Activated CD4-positive, alpha-beta T cell treated with anti-CD3 and anti-CD28 coated beads, Interleukin-2, amount 10 ng/mL, durations not matched to agents 24 days and 14 days (primary cell): ENCODE results near the gene ZNF638. TPM values are rescaled to one million over a fixed set of nuclear protein-coding genes. Genes with fewer than 3 reads are reported as not detected.
A peak's percentile ranks its signal among the peaks of the same experiment; 100 is the strongest.
"Not testable (repeated sequence)": the region's sequence is repeated elsewhere in the genome, so short reads cannot be mapped to it uniquely, and the experiment has no call there.

ENCODE experiments used
- DNase-seq: peaks from one replicate; pipeline ENCODE4 v3.0.0; 2022
- H3K27ac Mint-ChIP-seq: one replicate; pipeline ENCODE4 v1.8.0; 2022; ENCODE audit warnings: mild to moderate bottlenecking, mixed read lengths
- H3K27me3 Mint-ChIP-seq: one replicate; pipeline ENCODE4 v1.8.0; 2022; ENCODE audit warnings: mixed read lengths
- H3K36me3 Mint-ChIP-seq: one replicate; pipeline ENCODE4 v1.8.0; 2022; ENCODE audit warnings: low read depth, mild to moderate bottlenecking, mixed read lengths
- H3K4me1 Mint-ChIP-seq: one replicate; pipeline ENCODE4 v1.8.0; 2021; ENCODE audit warnings: mixed read lengths
- H3K4me3 Mint-ChIP-seq: one replicate; pipeline ENCODE4 v1.8.0; 2022; ENCODE audit warnings: mild to moderate bottlenecking, moderate library complexity, mixed read lengths
- H3K9me3 Mint-ChIP-seq: one replicate; pipeline ENCODE4 v1.8.0; 2021; ENCODE audit warnings: mixed read lengths
- intact Hi-C: fragments of 100-400 bp; cut with micrococcal nuclease; formaldehyde crosslinking; loops from one replicate; pipeline ENCODE4 v1.15.1; 2023
- total RNA-seq: library from RNA; stranded (reverse); gene quantifications from 2 replicates; pipeline ENCODE4 v1.2.3, GENCODE V29; 2022

Gene ZNF638
- total RNA-seq, 1 donor from 2014 or later = 91.5 TPM

- Mint-ChIP-seq H3K27ac (no peak overlapping the region), H3K4me3 (no peak overlapping the region), H3K4me1 (no peaks in the 10 kb centered on the region), H3K36me3 (peaks cover 52% of the 10 kb centered on the region), H3K9me3 (no peaks in the 10 kb centered on the region), H3K27me3 (no peaks in the 10 kb centered on the region)
- intact Hi-C loops = no loop called here
- DNase-seq = no peak
These were observed 97.1 kb downstream of the ZNF638 start for GRCh38 chr2:71428472-71429383.

GRCh38 chr2:71445142-71445541 is 113.6 kb downstream of the ZNF638 start:
- H3K27ac Mint-ChIP-seq, intact Hi-C loops, H3K4me1 Mint-ChIP-seq: not testable (repeated sequence)

GRCh38 chr2:71446505-71446904 is 114.9 kb downstream of the ZNF638 start:
- no peak overlapping the region for H3K27ac Mint-ChIP-seq
- H3K9me3 Mint-ChIP-seq = no peaks in the 10 kb centered on the region
- H3K36me3 Mint-ChIP-seq = no peaks in the 10 kb centered on the region
- intact Hi-C loops = no loop called here
- H3K4me1 Mint-ChIP-seq = peaks cover 6% of the 10 kb centered on the region
- DNase-seq = no peak
- H3K4me3 Mint-ChIP-seq = no peak overlapping the region
- peaks cover 8% of the 10 kb centered on the region for H3K27me3 Mint-ChIP-seq

More at GRCh38 chr2:71445142-71445541, 113.6 kb downstream of the ZNF638 start:
- not testable (repeated sequence) for H3K4me3 Mint-ChIP-seq, H3K9me3 Mint-ChIP-seq, DNase-seq, H3K36me3 Mint-ChIP-seq, H3K27me3 Mint-ChIP-seq

GRCh38 chr2:71449343-71449742 is 117.8 kb downstream of the ZNF638 start:
- no peak overlapping the region for H3K4me3 Mint-ChIP-seq
- no peaks in the 10 kb centered on the region for H3K36me3 Mint-ChIP-seq
- DNase-seq = no peak
- no peaks in the 10 kb centered on the region for H3K9me3 Mint-ChIP-seq
- no peak overlapping the region for H3K27ac Mint-ChIP-seq
- H3K4me1 Mint-ChIP-seq = peaks cover 17% of the 10 kb centered on the region
- intact Hi-C loops = no loop called here
- peaks cover 28% of the 10 kb centered on the region for H3K27me3 Mint-ChIP-seq

GRCh38 chr2:71451705-71452104 is 120.1 kb downstream of the ZNF638 start:
- peaks cover 44% of the 10 kb centered on the region for H3K27me3 Mint-ChIP-seq
- no peak for DNase-seq
- H3K36me3 Mint-ChIP-seq = no peaks in the 10 kb centered on the region
- H3K9me3 Mint-ChIP-seq = no peaks in the 10 kb centered on the region
- no peak overlapping the region for H3K4me3 Mint-ChIP-seq
- intact Hi-C loops = no loop called here
- H3K27ac Mint-ChIP-seq = no peak overlapping the region
- peaks cover 23% of the 10 kb centered on the region for H3K4me1 Mint-ChIP-seq

GRCh38 chr2:71452565-71452964 is 121.0 kb downstream of the ZNF638 start:
- Mint-ChIP-seq H3K4me3 (no peak overlapping the region), H3K27me3 (peaks cover 44% of the 10 kb centered on the region)

GRCh38 chr2:71453404-71454220 is 122.0 kb downstream of the ZNF638 start, which contains the start of gene DYSF:
DYSF (plus strand) TSS chr2:71453561.
- Mint-ChIP-seq H3K27ac (no peak within 1 kb of the TSS), H3K4me1 (peaks cover 26% of the 10 kb centered on the region), H3K4me3 (peak within 1 kb of the TSS; percentile 69), H3K36me3 (no peaks in the 10 kb centered on the region), H3K27me3 (peaks cover 44% of the 10 kb centered on the region), H3K9me3 (no peaks in the 10 kb centered on the region)
- intact Hi-C loops = no loop called here
- DNase-seq = peak; percentile 65

More at GRCh38 chr2:71452565-71452964, 121.0 kb downstream of the ZNF638 start:
- no peaks in the 10 kb centered on the region for H3K9me3 Mint-ChIP-seq
- no peaks in the 10 kb centered on the region for H3K36me3 Mint-ChIP-seq
- H3K4me1 Mint-ChIP-seq = peaks cover 23% of the 10 kb centered on the region
- H3K27ac Mint-ChIP-seq = no peak overlapping the region
- intact Hi-C loops = no loop called here
- DNase-seq = no peak

- peaks cover 44% of the 10 kb centered on the region for H3K27me3 Mint-ChIP-seq
- intact Hi-C loops = no loop called here
- no peak overlapping the region for H3K27ac Mint-ChIP-seq
- peaks cover 21% of the 10 kb centered on the region for H3K4me1 Mint-ChIP-seq
- peak overlapping the region; percentile 42 for H3K4me3 Mint-ChIP-seq
- H3K9me3 Mint-ChIP-seq = no peaks in the 10 kb centered on the region
- DNase-seq = no peak
- H3K36me3 Mint-ChIP-seq = no peaks in the 10 kb centered on the region
These were observed 122.8 kb downstream of the ZNF638 start for GRCh38 chr2:71454221-71455010.

GRCh38 chr2:71455011-71455740 is 123.6 kb downstream of the ZNF638 start:
- no peak for DNase-seq
- H3K27me3 Mint-ChIP-seq = peaks cover 42% of the 10 kb centered on the region
- H3K4me1 Mint-ChIP-seq = peaks cover 20% of the 10 kb centered on the region
- H3K36me3 Mint-ChIP-seq = no peaks in the 10 kb centered on the region
- H3K4me3 Mint-ChIP-seq = no peak overlapping the region
- no peaks in the 10 kb centered on the region for H3K9me3 Mint-ChIP-seq
- intact Hi-C loops = no loop called here
- no peak overlapping the region for H3K27ac Mint-ChIP-seq

- Mint-ChIP-seq H3K27me3 (peaks cover 42% of the 10 kb centered on the region), H3K27ac (no peak overlapping the region), H3K4me3 (no peak overlapping the region), H3K36me3 (no peaks in the 10 kb centered on the region), H3K4me1 (peaks cover 20% of the 10 kb centered on the region), H3K9me3 (no peaks in the 10 kb centered on the region)
- intact Hi-C loops = no loop called here
- no peak for DNase-seq
These were observed 124.4 kb downstream of the ZNF638 start for GRCh38 chr2:71455741-71456569.

- Mint-ChIP-seq H3K36me3 (no peaks in the 10 kb centered on the region), H3K27me3 (peaks cover 35% of the 10 kb centered on the region), H3K4me1 (peaks cover 20% of the 10 kb centered on the region), H3K4me3 (no peak overlapping the region), H3K27ac (no peak overlapping the region), H3K9me3 (no peaks in the 10 kb centered on the region)
- DNase-seq = no peak
- intact Hi-C loops = no loop called here
These were observed 125.0 kb downstream of the ZNF638 start for GRCh38 chr2:71456617-71457016.

- DNase-seq = no peak
- Mint-ChIP-seq H3K4me1 (peaks cover 19% of the 10 kb centered on the region), H3K27ac (no peak overlapping the region), H3K4me3 (no peak overlapping the region), H3K27me3 (peaks cover 29% of the 10 kb centered on the region), H3K9me3 (no peaks in the 10 kb centered on the region), H3K36me3 (no peaks in the 10 kb centered on the region)
- intact Hi-C loops = no loop called here
These were observed 125.7 kb downstream of the ZNF638 start for GRCh38 chr2:71457123-71457915.
